GM18870 (cell line): Measurements from ENCODE around the gene ZNF385C.
"Not testable (repeated sequence)": the region's sequence is repeated elsewhere in the genome, so short reads cannot be mapped to it uniquely, and the experiment has no call there.

Source experiments
- ATAC-seq: cut with Tn5 transposase; IDR thresholded peaks from one replicate; pipeline ENCODE4 v1.9.1; 2021; ENCODE audit warnings: moderate library complexity; ENCODE audit not compliant: unreplicated experiment

Gene ZNF385C

DNA sequence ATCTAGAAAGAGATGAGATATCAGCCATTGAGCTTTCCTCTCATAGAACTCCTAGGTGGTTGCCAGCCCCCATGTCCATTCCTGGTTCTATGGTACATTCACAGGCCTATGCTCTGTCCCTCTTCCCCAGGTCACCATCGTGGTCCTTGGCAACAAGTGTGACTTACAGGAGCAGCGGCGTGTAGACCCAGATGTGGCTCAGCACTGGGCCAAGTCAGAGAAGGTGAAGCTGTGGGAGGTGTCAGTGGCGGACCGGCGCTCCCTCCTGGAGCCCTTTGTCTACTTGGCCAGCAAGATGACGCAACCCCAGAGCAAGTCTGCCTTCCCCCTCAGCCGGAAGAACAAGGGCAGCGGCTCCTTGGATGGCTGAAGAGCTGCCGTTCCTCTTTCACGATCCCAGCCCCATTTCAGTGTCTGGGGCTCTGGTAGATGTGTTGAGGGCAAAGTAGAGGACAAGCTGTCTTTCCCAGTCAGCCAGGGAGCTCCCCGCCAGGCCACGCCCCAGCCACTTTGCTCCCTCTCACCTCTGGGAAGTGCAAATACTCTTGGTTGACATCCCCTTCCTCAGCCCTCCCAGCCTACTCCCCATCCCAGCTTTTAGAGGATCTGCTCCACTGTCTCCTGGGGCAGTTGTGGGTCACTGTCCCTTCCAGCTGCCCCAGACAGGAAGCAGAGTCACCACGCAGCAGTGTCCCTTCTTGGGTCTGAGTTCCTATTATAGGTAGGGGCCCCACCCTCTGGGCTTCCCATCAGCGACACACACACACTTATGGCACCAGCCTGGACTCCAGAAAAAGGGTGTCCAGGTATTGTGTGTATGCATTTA is 74.5 kb downstream of the ZNF385C start:
- no peak for ATAC-seq

DNA sequence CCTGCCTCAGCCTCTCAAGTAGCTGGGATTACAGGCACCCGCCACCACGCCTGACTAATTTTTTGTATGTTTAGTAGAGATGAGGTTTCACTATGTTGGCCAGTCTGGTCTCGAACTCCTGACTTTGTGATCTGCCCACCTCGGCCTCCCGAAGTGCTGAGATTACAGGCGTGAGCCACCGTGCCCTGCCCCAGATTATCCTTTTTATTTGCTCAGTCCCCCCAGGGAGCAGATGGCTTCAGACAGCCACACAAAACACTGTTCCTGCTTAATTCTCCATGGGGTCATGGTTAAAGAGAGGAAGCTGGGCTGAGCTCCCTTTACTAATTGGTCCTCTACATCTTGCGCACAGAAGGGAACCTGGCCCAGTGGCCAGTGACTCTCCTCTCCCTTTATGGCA is 77.4 kb downstream of the ZNF385C start:
- not testable (repeated sequence) for ATAC-seq

DNA sequence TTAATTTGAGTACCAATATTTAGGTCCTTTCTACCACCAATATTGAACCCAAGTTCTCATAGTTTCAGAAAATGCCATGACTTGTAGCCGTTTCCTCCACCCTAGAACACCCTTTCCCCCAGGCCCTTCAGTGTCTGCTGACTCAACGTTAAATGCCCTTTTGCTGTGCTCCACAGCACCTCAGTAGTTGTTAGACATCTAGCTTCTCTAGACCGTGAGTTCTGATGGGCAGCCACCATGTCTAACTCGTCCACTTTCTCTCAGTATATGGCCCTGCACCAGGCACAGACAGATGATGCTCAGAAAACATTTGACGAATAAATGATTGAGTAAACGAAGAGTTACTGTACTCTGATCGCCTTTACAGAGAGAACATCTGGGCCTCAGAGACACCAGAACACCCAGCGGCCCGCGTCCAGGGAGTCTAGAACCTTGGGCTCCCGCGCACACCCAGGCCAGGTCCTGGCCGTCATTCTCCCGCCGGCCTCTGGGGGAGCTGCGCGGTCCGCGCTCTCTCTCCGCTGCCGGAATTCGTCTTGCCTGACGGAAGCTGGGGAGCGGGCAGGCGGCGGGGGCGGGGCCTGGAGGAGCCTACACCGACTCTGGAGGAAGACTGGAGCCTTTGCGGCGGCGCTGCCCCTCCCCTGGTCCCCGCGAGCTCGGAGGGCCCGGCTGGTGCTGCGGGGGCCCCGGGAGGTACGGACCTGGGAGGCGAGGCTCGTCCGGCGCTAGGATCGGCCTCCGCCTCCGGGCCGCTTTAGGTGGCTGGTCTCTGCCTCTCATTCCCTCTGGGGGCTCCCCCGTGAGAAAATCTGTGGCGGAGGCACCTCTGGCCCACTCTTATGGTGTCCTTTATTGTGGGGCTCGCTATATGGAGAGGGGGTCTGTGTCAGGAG is 78.5 kb downstream of the ZNF385C start, which contains the start of gene NKIRAS2:
Gene NKIRAS2 (plus strand): TSS at position 582 of the 896 bp plus-strand sequence. CDS start 1,488 bp downstream, outside the sequence.
- ATAC-seq = no peak

DNA sequence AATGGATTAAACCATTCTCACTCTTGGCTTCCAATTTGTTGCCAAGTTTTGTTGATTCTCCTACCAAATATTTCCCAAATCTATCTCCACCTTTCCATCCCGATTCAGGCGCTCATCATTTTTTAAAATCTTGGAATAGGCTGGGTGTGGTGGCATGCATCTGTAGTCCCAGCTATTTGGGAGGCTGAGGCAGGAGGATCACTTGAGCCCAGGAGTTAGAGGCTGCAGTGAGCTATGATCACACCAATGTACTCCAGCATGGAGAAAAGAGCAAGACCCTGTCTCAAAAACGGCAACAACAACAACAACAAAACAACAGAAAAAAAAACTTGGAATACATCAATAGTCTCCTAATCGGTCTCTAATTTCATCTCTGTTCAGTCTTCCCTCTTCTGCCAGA is 79.3 kb downstream of the ZNF385C start:
- no peak for ATAC-seq

DNA sequence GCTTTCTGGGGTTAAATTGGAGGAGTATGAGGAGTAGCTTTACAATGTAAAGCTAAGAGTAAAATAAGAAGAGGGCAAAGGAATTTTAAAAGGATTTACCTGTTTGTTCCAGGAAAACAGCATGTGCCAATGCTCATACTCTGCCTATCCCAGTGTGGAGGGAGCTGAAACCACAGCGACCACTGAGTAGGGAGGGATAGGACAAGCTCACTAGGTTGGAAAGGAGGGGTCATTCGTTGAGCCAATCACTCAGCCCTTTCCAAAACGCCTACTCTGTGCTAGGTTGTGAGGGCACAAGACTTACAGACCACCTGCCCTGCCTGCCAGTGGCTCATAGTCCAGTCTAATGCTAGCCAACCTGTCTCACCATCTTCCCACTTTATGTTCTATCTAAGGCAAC is 79.9 kb downstream of the ZNF385C start:
- no peak for ATAC-seq

DNA sequence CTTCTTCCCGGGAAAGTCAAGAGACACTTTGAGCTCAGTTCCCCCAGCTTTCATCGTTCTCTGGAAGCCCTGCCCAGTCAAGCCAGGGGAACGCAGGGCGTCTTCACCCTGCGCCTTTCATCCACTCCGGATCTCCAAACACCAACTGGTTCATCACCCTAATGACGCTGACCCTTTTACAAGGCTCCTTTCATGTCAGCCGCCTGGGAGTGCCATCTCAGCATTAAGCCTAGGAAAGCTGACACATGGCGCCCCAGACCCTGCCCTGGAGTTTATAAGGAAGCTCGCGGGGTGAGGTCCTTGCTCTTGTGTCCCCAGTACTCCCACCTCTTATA is 80.4 kb downstream of the ZNF385C start:
- ATAC-seq = no peak

DNA sequence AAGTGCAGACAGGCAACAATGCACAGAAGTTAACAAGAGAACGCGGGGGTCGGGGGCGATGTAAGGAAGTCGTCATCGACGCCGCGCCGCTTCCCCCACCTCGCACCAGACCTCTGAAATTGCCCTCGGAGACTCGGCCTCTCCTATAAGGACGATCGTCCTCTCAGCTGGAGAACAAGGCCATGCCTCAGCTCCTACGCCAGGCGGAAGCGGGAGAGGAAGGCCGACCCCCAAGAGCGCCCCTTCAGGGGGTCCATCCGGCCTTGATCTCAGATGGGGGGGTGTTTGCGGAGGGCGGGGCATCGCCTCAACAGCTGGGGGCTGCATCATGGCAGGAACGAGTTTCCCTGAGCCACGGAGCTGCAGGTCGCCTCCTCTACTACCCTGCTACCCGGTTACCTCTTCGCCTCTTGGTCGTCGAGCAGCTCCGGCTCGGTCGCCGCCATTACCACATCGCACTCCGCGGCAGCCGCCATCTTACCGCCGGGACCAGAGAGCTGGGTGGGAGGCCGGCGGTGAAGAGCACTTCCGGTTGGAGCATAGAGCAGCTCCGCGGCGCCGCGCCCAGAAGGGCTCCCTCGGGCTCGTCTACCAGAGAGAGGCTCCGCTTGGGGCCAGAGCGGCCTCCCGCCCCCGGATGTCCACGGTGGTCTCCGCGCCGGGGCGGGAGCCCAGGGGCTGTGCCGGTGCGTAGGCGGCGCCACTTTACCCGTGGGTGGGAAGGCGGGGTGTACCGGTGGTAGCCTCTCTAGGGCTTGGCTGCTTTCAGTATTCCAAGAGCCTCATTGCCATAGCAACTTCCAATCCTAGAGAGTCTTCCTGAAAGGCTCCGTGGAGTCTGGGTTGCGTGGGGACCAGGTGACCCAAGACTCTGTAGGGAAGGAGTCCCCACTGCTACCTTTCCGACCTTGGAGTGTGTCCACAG is 81.1 kb downstream of the ZNF385C start, which contains the start of gene DNAJC7:
Gene DNAJC7 (minus strand): TSS at position 499 of the 925 bp plus-strand sequence. CDS start 23 bp downstream, at position 476.
- ATAC-seq = peak; percentile 49

DNA sequence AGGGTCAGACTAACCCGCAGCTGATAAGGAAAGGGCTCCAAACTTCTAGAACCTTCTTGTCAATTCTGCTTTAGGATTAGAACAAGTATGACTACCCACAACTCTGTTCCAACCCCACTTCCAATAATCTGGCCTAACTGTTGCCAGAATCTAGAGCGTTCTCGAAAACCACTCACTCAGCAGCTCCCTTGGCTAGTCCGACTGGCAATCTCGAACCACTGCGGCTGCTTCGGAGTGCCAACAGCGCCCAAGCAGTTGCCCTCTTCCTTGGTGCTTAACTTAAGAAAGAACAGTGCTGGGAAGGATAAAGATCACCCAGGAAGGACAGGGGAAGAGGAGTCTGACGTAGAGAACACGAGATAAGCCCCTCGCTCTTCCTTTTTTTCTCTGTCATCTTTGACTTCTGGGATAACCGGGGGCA is 81.9 kb downstream of the ZNF385C start:
- no peak for ATAC-seq

DNA sequence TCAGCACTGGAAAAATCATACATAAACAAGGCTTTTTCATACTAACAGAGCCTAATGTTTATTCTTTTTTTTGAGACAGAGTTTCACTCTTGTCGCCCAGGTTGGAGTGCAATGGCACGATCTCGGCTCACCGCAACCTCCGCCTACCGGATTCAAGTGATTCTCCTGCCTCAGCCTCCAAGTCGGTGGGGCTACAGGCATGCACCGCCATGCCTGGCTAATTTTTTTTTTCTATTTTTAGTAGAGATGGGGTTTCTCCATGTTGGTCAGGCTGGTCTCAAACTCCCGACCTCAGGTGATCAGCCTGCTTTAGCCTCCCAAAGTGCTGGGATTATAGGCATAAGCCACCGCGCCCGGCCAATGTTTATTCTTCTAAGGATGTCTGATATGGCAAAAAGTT is 84.5 kb downstream of the ZNF385C start:
- ATAC-seq = not testable (repeated sequence)

DNA sequence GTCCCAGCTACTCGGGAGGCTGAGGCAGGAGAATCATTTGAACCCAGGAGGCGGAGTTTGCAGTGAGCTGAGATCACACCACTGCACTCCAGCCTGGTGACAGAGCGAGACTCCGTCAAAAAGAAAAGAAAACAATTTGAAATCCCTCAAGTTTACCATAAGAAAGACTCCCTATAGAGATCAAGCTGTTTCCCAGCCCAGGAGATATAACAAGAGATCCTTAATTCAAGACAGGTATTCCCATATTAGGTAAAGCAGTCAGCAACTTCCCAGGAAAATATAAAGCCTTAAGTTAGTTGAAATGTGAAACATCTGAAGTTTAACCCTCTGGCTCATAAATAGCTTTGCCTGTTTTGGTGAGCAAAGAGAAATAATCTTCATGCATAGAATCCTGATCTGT is 85.9 kb downstream of the ZNF385C start:
- not testable (repeated sequence) for ATAC-seq

DNA sequence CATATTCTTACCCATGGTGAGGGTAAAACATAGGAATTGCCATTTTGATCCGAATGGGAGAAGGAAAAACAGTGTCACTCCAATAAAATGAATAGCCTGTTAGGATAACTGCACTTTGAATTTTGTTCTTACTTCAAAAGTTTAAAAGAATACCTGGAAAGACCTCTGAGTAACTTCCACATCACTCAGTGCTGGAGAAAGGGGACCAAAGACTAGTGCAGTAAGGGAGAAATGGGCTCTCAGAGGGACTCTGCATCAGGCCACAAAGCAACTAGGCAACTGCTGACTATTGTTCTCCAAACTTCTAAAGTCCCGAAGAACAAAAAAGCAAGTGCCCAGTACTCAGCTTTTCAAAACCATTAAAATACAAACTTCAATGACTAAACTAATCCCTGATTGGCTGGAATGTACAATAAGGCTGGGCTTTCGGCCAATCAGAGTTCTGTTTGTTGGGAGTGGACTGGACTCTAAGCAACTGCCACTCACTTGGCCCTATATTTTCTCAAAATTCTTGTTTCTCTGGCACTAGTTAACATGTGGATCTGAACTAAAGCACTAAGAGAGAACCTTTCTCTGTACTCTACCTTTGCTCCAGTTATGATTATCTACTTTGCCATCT is 87.3 kb downstream of the ZNF385C start:
- ATAC-seq = no peak

DNA sequence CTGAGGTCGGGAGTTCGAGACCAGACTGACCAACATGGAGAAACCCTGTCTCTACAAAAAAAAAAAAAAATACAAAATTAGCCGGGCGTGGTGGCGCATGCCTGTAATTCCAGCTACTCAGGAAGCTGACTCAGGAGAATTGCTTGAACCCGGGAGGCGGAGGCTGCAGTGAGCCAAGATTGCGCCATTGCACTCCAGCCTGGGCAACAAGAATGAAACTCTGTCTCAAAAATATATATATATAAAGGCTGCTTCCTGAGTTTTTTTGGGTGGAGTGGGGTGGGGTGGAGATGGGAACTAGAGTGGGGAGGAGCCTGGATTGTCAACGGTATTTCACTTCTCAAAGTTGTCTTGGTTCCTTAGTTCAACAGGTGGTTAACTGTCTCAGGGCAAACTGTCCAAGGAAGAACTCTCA is 88.0 kb downstream of the ZNF385C start:
- ATAC-seq = not testable (repeated sequence)

DNA sequence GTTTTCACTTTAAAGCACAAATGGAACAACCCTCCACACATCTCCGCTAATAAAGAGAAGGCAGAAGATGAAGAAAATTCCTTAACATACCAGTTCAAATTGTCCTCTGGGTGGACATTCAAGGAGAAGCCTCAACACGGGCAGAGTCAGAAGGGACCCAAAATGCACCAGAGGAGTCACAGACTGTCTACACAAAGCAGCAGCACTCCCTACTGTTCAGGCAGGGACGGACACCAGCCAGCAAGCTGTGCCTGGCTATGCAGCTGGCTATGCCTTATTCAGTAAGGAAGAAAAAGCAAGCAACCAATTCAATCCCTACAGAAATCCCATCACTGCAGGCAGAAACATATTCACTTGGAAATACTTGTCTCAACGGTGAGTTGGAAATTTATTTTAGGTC is 89.1 kb downstream of the ZNF385C start:
- no peak for ATAC-seq

DNA sequence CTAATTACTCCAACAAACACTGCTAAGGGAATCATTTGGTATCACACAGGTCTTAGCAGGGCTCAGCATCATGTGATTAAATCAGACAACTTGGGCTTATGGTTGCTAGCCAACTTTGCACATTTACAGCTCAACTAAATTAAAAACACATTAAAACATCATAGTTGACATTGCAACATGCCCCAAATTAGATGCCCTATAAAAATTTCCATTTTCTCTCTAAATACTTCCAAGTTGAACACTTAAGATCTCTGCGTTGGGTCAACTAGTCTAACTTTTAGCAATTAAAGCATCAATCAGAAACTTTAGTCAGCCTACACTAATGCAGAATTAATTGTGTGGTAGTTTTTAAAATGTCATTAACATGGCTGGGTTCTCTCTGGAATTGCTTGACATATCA is 93.1 kb downstream of the ZNF385C start:
- no peak for ATAC-seq

DNA sequence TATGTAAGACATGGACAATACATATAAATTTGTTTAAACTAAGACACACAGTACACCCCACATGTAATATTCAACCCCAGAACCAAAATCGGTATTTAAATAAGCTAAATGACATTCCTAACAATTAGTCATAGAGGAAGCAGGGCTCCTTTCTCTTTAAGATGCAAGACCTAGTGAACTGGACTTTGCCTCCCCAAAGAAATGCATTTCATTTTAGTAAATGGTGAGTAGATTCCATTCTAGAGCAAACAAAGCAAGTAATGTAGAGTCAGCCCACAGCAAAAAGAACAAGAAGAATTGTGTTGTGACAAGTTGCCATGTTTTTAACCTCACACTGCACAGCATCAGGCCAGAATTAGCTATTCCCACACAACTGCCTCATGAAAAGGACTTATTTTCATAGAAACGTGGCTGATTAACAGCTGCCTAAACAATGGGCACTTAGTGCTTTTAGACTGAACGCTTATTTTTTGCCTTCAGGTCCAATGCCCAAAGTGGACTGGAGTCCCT is 95.4 kb downstream of the ZNF385C start:
- ATAC-seq = no peak

DNA sequence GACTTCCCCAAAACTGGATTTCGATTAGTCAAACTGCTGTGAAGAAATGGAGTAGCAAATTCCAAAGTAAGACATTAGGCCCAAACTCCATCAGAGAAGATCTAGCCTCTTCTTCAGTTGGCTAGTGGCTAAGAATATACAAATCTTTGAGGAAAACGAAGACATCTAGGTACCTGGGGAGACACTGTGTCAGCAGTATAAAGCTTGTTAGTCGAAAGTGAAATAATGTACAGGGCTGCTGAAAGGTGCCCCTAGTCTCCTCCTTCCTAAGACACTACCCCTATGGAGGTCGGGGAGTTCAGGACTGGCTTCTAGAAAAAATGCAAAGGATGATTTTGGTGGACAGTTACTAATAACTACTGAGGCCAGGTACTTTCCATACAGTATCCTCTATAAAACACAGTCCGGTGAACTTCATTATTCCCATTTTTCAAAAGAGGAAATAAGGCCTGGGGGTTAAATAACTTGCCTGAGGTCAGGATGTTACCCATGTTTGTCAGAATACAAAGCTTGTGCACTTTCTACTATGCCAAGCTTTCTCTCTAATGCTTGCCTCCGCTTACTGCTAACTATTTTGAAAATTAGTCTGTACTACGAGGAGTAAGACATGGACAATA is 96.0 kb downstream of the ZNF385C start:
- ATAC-seq = no peak

DNA sequence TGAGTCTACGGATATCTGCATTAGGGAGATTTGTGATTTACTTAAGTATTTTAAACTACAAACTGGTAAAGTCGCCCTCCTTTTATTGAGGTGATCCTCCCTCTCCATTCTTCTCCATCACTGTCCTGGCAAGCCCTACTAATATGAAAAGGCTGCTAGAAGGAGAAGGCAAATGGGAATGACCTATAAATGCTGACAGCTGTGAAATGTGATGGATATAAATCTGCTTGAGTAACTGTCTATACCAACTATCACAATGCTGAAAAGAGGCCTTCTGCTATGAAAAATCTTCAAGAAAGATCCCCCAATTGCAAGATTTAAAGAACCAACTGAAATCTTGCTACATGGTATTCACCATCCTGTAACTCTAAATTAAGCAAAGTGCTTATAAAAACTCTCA is 96.5 kb downstream of the ZNF385C start:
- ATAC-seq = no peak

DNA sequence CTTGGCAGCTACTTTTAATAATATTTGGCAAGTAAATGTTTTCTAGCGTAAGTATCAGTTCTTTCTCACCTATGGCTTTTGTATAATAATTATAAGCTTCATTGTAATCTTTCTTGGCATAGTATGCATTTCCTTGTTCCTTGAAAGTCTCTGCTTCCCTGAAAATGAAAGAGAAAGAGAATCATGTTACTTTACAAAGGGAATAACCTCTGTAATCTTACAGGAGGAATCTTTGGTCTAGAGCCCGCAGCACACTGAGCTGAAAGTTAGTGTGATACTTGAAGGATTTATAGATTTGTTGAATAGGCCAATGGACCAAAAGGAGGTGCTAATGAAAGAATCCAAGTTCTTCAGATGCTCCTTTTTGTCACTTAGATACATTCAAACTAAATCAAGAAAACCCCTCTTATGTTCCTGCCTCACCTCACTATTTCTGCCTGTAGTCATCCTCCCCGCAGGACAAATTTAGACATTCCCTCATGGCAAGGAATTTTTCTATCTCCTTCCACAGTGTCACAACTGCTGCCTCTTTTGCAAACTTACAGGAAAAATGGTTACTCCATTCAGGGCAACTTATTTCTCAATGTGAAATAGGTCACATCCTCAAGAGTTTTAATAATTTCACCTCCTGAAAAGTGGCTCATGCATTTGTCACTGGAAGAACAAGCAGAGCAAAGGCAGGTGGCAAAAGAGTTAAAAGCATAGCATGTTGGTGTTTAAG is 97.7 kb downstream of the ZNF385C start:
- no peak for ATAC-seq

DNA sequence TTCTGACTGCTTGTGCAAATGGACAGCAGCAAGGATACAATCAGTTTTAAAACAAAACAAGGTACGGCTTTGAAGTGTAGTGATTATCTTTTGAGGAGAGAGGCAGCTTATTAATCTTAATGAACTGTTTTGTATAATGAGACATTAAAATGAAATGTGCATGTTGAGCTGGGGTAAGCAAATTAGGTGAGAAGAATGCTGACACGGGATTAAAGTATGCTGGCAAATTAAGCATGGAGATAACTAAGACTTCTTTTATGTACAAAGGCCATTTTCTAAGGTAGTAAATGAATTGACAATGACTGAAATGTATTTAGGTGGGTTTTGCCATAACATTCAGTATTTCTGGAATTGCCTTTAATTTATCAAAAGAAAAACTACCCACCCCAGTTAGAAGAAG is 99.8 kb downstream of the ZNF385C start:
- no peak for ATAC-seq
